M059J (cell line): Measurements from ENCODE around the gene AP1S1. TPM values are rescaled to one million over a fixed set of nuclear protein-coding genes. Genes with fewer than 3 reads are reported as not detected.
"Not testable (repeated sequence)": the region's sequence is repeated elsewhere in the genome, so short reads cannot be mapped to it uniquely, and the experiment has no call there.

ENCODE experiments used
- DNase-seq: peaks from one replicate; pipeline ENCODE4 v3.0.0-alpha.2; 2012; ENCODE audit warnings: low read depth
- total RNA-seq: library from RNA; depleted of rRNA; stranded (reverse); fragments of >200 nt; shearing (Covaris generic); gene quantifications from 2 replicates; pipeline ENCODE4 v1.2.3, GENCODE V29; 2014

AP1S1 gene
- total RNA-seq, 1 experiment from 2014 or later: 106 TPM

DNA sequence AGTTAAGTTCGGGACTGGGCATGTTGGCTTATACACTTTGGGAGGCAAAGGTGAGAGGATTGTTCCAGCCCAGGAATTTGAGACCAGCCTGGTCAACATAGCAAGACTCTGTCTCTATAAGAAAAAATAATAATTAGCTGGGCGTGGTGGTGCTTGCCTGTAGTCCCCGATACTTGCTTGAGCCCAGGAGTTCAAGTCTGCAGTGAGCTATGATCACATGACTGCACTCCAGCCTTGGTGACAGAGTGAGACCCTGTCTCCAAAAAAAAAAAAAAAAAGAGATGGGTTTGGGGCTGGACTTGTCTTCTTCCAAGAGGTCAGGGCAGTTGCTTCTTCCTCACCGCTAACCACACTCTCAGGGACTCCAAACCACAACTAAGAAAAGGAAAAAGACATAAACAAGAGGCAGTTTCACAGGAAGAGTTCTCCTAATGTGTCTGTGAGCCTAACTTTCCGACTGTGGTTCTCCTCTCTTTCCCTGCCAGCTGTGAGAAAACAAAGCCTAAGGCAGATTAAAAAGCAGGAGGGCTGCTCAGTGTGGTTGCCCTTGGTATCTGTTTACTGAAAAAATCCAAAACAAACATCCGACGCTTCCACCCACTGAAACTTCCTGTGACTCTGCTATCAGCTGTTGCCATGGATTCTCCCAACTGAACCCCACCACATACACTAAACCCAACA lies 29.8 kb upstream of the AP1S1 start:
- DNase-seq: peak; percentile 100

DNA sequence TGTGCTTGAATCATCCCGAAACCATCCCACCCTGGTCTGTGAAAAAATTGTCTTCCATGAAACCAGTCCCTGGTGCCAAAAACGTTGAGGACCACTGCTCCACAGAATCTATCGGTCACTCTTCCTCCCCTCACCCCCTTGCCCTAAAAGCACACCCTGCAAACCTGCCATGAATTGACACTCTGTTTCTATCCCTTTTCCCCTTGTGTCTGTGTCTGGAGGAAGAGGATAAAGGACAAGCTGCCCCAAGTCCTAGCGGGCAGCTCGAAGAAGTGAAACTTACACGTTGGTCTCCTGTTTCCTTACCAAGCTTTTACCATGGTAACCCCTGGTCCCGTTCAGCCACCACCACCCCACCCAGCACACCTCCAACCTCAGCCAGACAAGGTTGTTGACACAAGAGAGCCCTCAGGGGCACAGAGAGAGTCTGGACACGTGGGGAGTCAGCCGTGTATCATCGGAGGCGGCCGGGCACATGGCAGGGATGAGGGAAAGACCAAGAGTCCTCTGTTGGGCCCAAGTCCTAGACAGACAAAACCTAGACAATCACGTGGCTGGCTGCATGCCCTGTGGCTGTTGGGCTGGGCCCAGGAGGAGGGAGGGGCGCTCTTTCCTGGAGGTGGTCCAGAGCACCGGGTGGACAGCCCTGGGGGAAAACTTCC lies 28.2 kb upstream of the AP1S1 start:
- peak; percentile 97 for DNase-seq

DNA sequence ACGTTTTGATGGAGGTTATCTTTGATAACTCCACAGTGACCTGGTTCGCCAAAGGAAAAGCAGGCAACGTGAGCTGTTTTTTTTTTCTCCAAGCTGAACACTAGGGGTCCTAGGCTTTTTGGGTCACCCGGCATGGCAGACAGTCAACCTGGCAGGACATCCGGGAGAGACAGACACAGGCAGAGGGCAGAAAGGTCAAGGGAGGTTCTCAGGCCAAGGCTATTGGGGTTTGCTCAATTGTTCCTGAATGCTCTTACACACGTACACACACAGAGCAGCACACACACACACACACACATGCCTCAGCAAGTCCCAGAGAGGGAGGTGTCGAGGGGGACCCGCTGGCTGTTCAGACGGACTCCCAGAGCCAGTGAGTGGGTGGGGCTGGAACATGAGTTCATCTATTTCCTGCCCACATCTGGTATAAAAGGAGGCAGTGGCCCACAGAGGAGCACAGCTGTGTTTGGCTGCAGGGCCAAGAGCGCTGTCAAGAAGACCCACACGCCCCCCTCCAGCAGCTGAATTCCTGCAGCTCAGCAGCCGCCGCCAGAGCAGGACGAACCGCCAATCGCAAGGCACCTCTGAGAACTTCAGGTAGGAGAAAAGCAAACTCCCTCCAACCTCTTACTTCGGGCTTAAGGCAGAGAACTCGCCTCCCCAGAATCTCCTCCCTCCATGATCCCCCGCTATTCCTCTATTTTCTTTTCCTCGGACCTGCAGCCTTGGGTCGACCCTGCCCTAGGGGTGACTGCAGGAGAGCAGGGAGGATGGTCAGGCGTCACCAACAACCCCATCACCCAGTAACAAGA lies 27.4 kb upstream of the AP1S1 start, which contains the start of gene SERPINE1:
Gene SERPINE1, plus strand, starts transcription at position 454 of the 809 bp plus-strand sequence. CDS start 1,290 bp downstream, outside the sequence.
- peak; percentile 97 for DNase-seq

DNA sequence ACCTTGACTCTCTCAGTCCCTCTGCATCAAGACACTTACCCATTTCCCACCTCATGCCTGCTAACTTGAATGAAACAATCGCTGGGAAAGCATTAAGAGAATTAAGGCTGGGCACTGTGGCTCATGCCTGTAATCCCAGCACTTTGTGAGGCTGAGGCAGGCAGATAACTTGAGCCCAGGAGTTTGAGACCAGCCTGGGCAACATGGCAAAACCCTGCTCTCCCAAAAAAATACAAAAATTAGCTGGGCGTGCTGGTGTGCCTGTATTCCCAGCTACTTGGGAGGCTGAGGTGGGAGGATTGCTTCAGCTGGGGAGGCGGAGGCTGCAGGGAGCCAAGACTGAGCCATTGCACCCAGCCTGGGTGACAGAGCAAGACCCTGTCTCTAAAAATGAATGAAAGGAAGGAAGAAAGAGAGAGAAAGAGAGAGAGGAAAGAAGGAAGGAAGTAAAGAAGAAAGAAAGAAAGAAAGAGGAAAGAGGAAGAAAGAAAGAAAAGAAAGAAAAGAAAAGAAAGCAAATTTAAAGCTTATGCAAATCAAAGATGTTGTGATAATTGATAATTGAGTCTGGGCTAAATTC lies 26.7 kb upstream of the AP1S1 start:
- no peak for DNase-seq

DNA sequence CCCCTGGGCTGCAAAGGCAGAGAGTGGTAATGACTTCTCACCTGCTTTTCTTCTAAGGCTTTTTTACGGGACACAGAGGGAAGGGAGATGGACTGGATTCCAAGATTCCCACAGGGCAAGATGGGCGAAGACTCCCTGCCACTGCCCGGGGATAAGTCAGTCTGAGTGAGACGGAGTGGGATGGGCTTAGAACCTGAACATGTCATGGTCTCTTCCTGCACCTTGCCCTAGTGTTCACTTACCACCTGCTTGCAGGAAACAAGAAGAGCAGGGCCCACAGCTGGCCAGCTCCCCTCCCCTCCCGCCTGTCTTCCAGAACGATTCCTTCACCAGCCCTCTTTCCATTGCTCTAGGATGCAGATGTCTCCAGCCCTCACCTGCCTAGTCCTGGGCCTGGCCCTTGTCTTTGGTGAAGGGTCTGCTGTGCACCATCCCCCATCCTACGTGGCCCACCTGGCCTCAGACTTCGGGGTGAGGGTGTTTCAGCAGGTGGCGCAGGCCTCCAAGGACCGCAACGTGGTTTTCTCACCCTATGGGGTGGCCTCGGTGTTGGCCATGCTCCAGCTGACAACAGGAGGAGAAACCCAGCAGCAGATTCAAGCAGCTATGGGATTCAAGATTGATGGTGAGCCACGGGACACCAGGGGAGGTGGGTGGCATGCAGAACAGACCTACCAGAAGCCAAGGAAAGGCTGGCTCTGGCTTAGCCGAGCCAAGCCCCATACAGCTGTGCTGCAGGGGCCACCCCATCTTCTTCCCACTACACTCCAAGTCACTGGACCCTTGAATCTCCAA lies 26.0 kb upstream of the AP1S1 start:
- no peak for DNase-seq

DNA sequence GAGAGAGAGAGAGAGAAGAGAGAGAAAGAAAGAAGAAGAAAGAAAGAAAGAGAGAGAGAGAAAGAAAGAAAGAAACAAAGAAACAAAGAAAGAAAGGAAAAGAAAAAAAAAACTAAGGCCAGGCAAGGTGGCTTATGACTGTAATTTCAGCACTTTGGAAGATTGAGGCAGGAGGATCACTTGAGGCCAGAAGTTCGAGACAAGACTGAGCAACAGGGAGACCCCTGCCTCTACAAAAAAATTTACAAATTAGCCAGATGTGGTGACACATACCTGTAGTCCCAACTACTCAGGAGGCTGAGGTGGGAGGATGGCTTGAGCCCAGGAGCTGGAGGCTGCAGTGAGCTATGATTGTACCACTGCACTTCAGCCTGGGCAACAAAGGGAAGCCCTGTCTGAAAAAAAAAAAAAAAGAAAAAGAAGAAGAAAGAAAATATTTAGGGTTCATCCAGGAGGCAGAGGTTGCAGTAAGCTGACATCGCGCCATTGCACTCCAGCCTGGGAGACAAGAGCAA lies 24.6 kb upstream of the AP1S1 start:
- DNase-seq: no peak

DNA sequence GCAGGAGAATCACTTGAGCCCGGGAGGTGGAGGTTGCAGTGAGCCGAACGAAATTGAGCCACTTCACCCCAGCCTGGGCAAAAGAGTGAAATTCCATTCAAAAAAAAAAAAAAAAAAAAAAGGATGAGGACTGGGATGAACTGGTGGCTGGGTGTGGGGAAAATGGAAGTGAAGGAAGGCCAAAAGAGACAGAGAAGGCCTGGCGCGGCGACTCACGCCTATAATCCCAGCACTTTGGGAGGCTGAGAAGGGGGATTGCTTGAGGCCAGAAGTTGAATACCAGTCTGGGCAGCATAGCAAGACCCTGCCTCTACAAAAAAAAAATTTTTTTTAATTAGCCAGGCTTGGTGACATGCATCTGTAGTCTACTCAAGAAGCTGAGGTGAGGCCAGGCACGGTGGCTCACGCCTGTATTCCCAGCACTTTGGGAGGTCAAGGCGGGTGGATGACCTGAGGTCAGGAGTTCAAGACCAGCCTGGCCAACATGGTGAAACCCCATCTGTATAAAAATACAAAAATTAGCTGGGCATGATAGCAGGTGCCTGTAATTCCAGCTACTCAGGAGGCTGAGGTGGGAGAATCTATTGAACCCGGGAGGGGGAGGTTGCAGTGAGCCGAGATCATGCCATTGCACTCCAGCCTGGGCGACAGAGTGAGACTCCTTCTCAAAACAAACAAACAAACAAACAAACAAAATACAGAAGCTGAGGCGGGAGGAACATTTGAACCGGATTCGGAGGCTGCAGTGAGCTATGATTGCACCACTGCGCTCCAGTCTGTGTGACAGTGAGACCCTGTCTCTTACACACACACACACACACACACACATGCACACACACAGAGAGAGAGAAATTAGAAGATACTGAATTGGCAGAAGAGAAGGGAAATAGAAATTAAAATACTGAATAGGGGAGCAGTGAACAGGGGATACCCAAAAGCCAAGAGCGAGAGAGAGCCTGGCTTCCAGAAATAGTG lies 21.4 kb upstream of the AP1S1 start:
- DNase-seq: not testable (repeated sequence)

DNA sequence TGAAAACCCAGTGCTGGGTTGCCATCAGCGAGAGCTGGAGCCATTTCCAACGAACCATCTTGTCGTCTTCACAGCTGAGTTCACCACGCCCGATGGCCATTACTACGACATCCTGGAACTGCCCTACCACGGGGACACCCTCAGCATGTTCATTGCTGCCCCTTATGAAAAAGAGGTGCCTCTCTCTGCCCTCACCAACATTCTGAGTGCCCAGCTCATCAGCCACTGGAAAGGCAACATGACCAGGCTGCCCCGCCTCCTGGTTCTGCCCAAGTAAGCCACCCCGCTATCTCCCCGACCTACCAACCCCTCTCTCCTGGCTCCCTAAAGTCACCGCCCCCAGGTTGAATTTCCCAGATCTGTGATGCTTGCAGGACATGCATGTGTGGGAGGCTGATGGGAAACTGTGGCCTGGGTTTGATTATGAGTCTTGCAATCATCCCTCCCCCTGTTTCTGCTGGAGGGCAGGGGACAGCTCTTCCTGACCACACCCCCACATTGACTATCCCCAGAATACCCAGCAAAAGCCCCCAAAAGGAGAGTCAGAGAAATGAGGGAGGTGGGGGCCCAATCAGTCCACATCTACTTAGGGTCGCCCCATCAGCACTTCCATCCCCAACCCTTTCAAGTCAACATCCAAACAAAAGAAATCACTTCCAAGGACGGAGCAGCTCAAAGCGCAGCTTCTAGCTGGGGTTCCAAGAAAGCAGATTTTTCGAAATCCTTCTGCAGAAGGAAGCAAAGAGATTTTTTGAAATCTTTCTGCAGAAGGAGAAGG lies 20.5 kb upstream of the AP1S1 start:
- DNase-seq: no peak

DNA sequence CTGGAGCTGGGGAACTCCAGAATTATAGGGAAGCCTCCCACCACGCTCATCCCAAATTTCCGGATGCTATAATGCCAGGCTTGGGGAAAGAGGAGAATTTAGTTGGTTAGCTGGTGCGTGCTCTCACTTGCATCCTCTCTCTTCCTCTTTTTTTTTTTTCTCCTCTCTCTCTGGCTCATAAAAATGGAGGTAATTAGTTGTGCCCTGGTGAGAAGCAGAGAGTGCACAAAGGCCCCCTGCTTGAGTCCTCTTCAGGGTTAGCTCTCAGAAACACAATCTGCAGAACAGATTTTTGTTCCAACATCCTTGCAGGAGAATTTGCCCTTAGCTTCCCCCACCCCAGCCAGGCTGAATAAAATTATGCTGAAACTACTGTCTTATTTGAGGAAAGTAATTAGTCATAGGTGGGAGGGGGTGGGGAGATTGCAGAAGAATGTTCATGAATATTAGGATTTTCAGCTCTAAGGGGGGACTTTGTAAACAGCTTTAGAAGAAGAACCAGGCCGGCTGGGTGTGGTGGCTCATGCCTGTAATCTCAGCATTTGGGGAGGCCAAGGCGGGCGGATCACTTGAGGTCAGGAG lies 19.8 kb upstream of the AP1S1 start:
- DNase-seq: peak; percentile 47

DNA sequence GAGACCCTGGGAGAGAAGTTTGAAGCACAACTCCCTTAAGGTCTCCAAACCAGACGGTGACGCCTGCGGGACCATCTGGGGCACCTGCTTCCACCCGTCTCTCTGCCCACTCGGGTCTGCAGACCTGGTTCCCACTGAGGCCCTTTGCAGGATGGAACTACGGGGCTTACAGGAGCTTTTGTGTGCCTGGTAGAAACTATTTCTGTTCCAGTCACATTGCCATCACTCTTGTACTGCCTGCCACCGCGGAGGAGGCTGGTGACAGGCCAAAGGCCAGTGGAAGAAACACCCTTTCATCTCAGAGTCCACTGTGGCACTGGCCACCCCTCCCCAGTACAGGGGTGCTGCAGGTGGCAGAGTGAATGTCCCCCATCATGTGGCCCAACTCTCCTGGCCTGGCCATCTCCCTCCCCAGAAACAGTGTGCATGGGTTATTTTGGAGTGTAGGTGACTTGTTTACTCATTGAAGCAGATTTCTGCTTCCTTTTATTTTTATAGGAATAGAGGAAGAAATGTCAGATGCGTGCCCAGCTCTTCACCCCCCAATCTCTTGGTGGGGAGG lies 16.5 kb upstream of the AP1S1 start:
- DNase-seq: no peak

DNA sequence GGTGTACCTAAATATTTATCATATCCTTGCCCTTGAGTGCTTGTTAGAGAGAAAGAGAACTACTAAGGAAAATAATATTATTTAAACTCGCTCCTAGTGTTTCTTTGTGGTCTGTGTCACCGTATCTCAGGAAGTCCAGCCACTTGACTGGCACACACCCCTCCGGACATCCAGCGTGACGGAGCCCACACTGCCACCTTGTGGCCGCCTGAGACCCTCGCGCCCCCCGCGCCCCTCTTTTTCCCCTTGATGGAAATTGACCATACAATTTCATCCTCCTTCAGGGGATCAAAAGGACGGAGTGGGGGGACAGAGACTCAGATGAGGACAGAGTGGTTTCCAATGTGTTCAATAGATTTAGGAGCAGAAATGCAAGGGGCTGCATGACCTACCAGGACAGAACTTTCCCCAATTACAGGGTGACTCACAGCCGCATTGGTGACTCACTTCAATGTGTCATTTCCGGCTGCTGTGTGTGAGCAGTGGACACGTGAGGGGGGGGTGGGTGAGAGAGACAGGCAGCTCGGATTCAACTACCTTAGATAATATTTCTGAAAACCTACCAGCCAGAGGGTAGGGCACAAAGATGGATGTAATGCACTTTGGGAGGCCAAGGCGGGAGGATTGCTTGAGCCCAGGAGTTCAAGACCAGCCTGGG lies 15.9 kb upstream of the AP1S1 start:
- peak; percentile 98 for DNase-seq

DNA sequence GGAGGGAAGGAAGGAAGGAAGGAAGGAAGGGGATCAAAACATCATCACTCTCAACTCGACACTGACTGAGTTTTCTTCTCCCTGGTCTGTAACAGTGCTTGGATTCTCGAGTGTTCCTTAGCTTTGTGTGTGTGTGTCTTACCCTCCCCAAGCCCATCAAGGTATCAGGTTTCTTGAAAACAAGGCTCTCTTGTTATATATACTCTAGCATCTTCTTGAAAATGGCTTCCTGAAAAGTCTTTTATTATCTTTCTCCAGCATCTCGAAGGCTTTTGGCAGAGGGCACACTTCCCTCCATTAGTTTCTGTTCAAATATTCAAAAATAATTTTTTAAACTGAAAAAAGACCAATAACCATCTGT lies 14.0 kb upstream of the AP1S1 start:
- DNase-seq: peak; percentile 48

DNA sequence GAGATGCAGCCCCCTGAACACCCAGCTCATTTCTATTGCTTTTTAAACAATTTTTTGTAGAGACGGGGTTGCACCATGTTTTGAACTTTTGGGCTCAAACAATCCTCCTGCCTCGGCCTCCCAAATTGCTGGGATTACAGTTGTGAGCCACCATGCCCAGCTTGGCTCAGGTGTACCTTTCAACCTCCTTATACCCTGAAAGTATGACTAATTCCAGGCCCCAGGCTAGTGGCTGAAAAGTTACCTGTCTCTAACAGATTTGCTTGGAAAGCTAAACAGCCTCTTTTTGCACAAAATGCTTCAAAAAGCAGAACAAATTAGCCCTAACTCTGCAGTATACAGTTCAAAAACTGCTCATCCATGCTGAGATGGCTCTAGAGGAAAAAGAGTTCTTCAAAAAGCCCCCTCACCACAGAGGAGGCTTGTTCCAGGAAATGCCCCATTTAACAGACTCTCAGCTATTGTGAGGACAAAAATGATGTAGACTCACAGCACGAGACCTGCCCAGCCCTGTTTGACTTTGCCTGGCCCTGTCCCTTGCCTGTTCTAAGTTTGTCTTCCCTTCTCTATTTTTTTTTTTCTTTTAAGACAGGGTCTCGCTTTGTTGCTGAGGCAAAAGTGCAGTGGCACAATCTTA lies 13.4 kb upstream of the AP1S1 start:
- DNase-seq: no peak

DNA sequence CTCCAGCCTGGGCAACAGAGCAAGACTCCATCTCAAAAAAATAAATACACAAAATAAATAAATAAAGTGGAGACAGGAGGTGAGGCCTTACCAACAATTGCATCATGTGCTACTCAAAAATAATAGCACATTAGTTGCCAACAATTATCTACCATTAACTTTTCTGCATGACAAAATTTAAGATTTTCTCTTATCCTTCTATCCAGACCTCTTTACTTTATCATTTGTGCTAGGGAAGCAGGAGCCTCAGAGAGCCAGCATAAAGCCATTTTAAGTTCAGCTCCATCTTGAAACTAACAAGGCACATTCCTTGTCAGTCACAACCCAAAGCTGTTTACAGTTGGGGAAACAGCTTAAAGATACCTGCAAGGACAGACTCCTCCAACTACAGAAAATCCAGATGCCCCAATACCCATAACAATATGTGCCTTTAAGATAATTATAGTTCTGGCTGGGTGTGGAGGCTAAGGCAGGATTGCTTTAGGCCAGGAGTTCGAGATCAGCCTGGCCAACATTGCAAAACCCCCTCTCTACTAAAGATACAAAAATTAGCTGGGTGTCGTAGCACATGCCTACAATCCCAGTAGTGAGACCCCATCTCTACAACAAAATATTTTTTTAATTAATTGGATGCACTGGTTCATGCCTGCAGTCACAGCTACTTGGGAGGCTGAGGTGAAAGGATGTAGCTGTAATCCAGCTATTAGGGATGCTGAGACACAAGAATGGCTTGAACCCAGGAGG lies 2.2 kb upstream of the AP1S1 start:
- no peak for DNase-seq

DNA sequence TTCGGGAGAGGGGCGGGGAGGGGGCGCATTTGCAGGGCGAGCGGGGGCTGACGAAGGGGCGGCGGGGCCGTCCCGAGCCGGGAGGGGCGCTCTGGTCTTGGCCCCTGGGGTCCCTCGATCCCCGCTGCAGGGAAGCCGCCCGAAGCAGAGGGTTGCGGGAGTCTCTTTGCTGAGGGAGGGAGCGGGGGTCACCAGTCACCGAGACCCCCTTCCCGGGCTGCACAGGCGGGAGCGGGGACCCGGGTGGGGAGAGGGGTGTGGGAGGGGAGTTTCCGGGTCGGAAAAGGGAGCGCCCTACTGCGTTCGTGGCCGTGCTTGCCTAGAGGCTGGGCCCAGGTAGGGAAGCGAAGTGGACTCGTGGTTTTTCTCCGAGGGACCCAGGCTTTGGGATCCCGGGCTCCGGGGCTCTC lies 422 bp downstream of the AP1S1 start:
- peak; percentile 27 for DNase-seq

DNA sequence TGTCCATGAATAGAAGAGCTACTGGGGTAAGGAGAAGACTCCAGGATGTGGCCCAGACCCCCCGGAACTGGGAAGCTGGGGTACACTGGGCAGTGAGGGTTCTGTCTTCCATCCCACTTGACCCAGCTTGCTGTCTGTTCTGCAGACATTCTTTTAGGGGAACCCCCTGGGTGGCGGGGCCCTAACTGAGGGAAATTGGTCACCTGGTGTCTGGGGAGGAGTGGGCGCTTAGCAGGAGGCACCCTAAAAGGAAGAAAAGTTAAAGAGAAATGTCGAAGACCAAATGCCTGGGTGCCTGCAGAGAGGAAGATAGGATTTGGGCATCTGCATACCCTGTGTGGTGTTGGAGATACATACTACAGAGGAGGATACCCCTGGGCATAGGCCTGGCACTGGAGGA lies 1.0 kb downstream of the AP1S1 start:
- DNase-seq: no peak

DNA sequence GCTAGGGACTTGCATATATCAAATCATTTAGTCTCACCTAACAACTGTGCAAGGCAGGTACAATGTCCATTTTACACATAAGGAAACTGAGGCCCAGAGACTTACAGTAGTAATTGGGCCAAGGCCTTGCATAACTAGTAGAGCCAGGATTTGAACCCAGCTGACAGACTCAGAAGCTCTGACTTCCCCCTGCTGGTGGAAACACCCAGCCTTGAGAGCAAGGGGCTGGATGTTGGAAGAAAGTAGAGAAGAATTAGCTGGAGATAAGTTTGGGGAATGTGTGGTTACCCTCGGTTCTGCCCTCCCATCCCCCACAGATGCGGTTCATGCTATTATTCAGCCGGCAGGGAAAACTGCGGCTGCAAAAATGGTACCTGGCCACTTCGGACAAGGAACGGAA lies 2.0 kb downstream of the AP1S1 start:
- no peak for DNase-seq
